Measurements from ENCODE around the gene TBC1D25. TPM values are rescaled to one million over a fixed set of nuclear protein-coding genes. Genes with fewer than 3 reads are reported as not detected.

Gene TBC1D25
- total and polyA plus RNA-seq, 2 experiments from 2014 or later, result 1.9 to 4.5 TPM

DNA sequence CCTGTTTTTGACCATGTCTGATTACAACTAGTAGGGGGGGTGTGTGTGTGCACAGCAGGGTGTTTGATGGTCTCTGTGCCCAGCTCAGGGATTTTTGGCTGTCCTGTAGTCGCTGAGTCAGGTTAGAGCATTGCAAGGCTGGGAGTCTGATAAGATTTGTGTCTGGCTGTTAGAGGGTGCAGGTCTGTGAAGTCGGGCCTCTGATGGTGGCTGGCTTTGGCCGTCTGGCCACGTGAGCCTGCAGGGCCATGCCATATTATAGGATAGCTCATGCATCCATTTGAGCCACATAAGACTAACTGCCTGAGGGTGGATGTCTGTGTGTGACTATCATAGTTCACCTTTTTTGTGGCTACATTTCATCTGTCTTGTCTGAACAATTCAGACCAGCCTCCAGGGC lies 25.8 kb upstream of the TBC1D25 start (continued):
- TF ChIP-seq ZNF462 (CRISPR knock-in tag; IDR thresholded peaks at IDR 0.05) (no peak), ZNF114 (CRISPR knock-in tag; IDR thresholded peaks at IDR 0.05) (no peak)

- no peak overlapping the region for H2AFZ ChIP-seq
- Mint-ChIP-seq H3K4me3 (no peak overlapping the region), H3K27me3 (ENCODE audit: insufficient read depth, low read depth, poor library complexity) (peaks cover 11% of the 10 kb centered on the region), H3K27ac (no peak overlapping the region), H3K4me1 (peaks cover 3% of the 10 kb centered on the region; the same call in 1 of the 3 replicates), H3K36me3 (ENCODE audit: low read depth) (peaks cover 10% of the 10 kb centered on the region; the same call in 2 of the 3 replicates), H3K9me3 (no peaks in the 10 kb centered on the region)
- no peak overlapping the region for H3K4me3 ChIP-seq
- no peaks in the 10 kb centered on the region for H3K79me2 ChIP-seq (replicated peaks; ENCODE audit: insufficient read depth)
- no peak overlapping the region for H3K4me2 ChIP-seq
- H3K27me3 ChIP-seq (ENCODE audit: insufficient read depth), result no peaks in the 10 kb centered on the region
- ATAC-seq (no peak), DNase-seq (ENCODE audit: low spot score) (no peak)
- no peak overlapping the region for H3K27ac ChIP-seq (ENCODE audit: low read depth)
- H4K20me1 ChIP-seq (replicated peaks; ENCODE audit: insufficient read depth), result no peaks in the 10 kb centered on the region
- H3K9me2 ChIP-seq (ENCODE audit: insufficient read depth), result no peaks in the 10 kb centered on the region
- H3K4me1 ChIP-seq (ENCODE audit: insufficient read depth), result no peaks in the 10 kb centered on the region
- no peaks in the 10 kb centered on the region for H3F3A ChIP-seq (replicated peaks; ENCODE audit: low read depth)
- H3K36me3 ChIP-seq (ENCODE audit: insufficient read depth), result no peaks in the 10 kb centered on the region
- TF ChIP-seq ZNF462 (CRISPR knock-in tag; IDR thresholded peaks at IDR 0.05) (no peak), EZH2phosphoT487 (IDR thresholded peaks at IDR 0.05; ENCODE audit: unreplicated experiment) (no peak), STAT1 (IDR thresholded peaks at IDR 0.05; ENCODE audit: unreplicated experiment) (no peak), REST (IDR thresholded peaks at IDR 0.05; ENCODE audit: unreplicated experiment) (no peak)
Observed at GRCh38 chrX:48514126-48514806, 25.2 kb upstream of the TBC1D25 start.

Measured in GM23338 (cell line).